K562 (cell line): ENCODE measurements around the gene HSDL1. TPM values are rescaled to one million over a fixed set of nuclear protein-coding genes. Genes with fewer than 3 reads are reported as not detected.
A peak's percentile ranks its signal among the peaks of the same experiment; 100 is the strongest.

Source experiments
- CCAR2 ChIP-seq: fragments of 200-400 bp; formaldehyde crosslinking; IDR thresholded peaks from 2 replicates; pipeline ENCODE4 v1.6.1; 2017; ENCODE audit warnings: mild to moderate bottlenecking, low read depth, low read length
- NONO ChIP-seq, 2 experiments: fragments of 200-400 bp in 1 of 2; fragments of 450-650 bp in 1 of 2; formaldehyde crosslinking in 1 of 2; IDR thresholded peaks; 2 replicates each; pipeline ENCODE4 v1.6.1; 2017; ENCODE audit warnings: low read depth in 2 of 2, mild to moderate bottlenecking in 2 of 2, moderate library complexity in 2 of 2, low read length in 1 of 2
- NR1H2 ChIP-seq: sonication (generic); formaldehyde crosslinking; IDR thresholded peaks from 2 replicates; pipeline ENCODE4 v1.4.0; 2020; ENCODE audit warnings: mild to moderate bottlenecking, missing genetic modification reagents
- RFX5 ChIP-seq: IDR thresholded peaks from 2 replicates; pipeline ENCODE4 v1.6.1; 2011; ENCODE audit warnings: low read depth, mild to moderate bottlenecking, improper control_type of control experiment, low read length
- RNF2 ChIP-seq: sonication (generic); IDR thresholded peaks from 2 replicates; pipeline ENCODE4 v1.6.1; 2016
- SIN3B ChIP-seq: fragments of 450-650 bp; IDR thresholded peaks from 2 replicates; pipeline ENCODE4 v1.6.1; 2017; ENCODE audit warnings: low read depth, mild to moderate bottlenecking, moderate library complexity
- SMC3 ChIP-seq: conservative IDR thresholded peaks from 2 replicates; pipeline ENCODE4 v1.6.1; 2011; ENCODE audit warnings: low read depth, low read length, improper control_type of control experiment; ENCODE audit not compliant: insufficient read depth
- TOE1 ChIP-seq, 2 experiments: fragments of 450-650 bp in 1 of 2; sonication (generic) in 1 of 2; formaldehyde crosslinking in 1 of 2; IDR thresholded peaks; 2 replicates each; pipeline versions ENCODE4 v1.7.1 to v1.8.0; 2016 to 2022; ENCODE audit warnings: borderline replicate concordance in 2 of 2, mild to moderate bottlenecking in 2 of 2, antibody characterized with exemption in 1 of 2, inconsistent platforms in 1 of 2, low read depth in 1 of 2, missing genetic modification reagents in 1 of 2, moderate library complexity in 1 of 2
- ZNF316 ChIP-seq: fragments of 450-650 bp; IDR thresholded peaks from 2 replicates; pipeline ENCODE4 v1.6.1; 2016
- polyA plus RNA-seq, 8 experiments: library from polyadenylated mRNA; depleted of rRNA in 4 of 8; stranded (reverse) in 5 of 8; unstranded in 3 of 8; fragments of >200 nt; fragmentation: Nextera tagmentation in 2 of 8; fragmentation: Illumina TruSeq in 1 of 8; extraction: Ambion mirVana in 2 of 8; extraction: Trizol in 1 of 8; gene quantifications; 2 replicates each; pipeline versions ENCODE4 v1.2.1 to v1.2.3, GENCODE V29; 2011 to 2014; ENCODE audit warnings: inconsistent platforms in 1 of 8, missing spikeins in 1 of 8
- total RNA-seq, 7 experiments: library from RNA; depleted of rRNA in 6 of 7; stranded (reverse); fragments of >200 nt in 6 of 7; fragmentation: Illumina TruSeq in 2 of 7; extraction: Trizol in 2 of 7; gene quantifications; 2 replicates each; pipeline versions ENCODE4 v1.2.1 to v1.2.3, GENCODE V29; 2011 to 2021; ENCODE audit warnings: low replicate concordance in 1 of 7
- TF ChIP-seq, protein P1 (sequence below): fragments of 200-600 bp; sonication (generic); IDR thresholded peaks from one replicate; pipeline ENCODE4 v1.6.1; 2012; ENCODE audit warnings: mild to moderate bottlenecking, low read depth, low read length, inconsistent platforms
- TF ChIP-seq, protein P2 (sequence below): fragments of 450-650 bp; IDR thresholded peaks from 2 replicates; pipeline ENCODE4 v1.6.1; 2017; ENCODE audit warnings: mild to moderate bottlenecking, moderate library complexity

HSDL1 gene
- total and polyA plus RNA-seq, 9 of the 15 experiments (the other 6 are each of a cell fraction or from before 2014, with no cell fraction given): 14.8 to 41.2 (median 27.7) TPM

DNA sequence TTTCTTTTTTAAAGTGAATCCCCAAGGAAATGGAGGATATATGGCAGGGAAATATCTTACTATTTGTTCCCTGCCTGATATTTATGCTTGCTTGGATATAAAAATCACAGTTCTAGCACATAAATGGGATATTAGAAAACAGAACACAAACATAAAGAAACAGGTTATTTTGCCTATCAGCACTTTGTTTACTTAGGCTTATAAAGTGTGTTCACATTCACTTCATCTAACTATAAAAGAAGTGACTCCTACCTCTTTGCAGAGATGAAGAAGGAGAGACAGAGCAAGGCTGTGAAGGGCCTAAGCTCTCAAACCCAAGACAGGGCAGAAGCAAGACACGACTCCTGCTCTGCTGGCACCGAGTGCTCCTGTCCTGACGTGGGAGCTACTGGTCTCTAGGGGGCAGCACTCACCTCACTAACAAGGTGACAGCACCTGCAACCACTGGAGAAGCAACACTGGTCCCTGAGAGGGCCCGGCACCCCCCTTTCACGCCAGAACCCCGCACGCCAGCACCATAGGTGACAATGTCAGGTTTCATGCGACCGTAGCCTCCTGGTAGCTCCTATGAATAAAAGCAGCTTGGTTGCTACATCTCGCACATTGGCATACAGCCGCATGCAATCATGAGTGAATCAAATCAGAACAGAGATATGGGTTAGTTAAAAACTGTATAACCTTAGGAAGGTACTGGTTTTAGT is 60.3 kb downstream of the HSDL1 start (continued):
- TF ChIP-seq, protein P1, sequence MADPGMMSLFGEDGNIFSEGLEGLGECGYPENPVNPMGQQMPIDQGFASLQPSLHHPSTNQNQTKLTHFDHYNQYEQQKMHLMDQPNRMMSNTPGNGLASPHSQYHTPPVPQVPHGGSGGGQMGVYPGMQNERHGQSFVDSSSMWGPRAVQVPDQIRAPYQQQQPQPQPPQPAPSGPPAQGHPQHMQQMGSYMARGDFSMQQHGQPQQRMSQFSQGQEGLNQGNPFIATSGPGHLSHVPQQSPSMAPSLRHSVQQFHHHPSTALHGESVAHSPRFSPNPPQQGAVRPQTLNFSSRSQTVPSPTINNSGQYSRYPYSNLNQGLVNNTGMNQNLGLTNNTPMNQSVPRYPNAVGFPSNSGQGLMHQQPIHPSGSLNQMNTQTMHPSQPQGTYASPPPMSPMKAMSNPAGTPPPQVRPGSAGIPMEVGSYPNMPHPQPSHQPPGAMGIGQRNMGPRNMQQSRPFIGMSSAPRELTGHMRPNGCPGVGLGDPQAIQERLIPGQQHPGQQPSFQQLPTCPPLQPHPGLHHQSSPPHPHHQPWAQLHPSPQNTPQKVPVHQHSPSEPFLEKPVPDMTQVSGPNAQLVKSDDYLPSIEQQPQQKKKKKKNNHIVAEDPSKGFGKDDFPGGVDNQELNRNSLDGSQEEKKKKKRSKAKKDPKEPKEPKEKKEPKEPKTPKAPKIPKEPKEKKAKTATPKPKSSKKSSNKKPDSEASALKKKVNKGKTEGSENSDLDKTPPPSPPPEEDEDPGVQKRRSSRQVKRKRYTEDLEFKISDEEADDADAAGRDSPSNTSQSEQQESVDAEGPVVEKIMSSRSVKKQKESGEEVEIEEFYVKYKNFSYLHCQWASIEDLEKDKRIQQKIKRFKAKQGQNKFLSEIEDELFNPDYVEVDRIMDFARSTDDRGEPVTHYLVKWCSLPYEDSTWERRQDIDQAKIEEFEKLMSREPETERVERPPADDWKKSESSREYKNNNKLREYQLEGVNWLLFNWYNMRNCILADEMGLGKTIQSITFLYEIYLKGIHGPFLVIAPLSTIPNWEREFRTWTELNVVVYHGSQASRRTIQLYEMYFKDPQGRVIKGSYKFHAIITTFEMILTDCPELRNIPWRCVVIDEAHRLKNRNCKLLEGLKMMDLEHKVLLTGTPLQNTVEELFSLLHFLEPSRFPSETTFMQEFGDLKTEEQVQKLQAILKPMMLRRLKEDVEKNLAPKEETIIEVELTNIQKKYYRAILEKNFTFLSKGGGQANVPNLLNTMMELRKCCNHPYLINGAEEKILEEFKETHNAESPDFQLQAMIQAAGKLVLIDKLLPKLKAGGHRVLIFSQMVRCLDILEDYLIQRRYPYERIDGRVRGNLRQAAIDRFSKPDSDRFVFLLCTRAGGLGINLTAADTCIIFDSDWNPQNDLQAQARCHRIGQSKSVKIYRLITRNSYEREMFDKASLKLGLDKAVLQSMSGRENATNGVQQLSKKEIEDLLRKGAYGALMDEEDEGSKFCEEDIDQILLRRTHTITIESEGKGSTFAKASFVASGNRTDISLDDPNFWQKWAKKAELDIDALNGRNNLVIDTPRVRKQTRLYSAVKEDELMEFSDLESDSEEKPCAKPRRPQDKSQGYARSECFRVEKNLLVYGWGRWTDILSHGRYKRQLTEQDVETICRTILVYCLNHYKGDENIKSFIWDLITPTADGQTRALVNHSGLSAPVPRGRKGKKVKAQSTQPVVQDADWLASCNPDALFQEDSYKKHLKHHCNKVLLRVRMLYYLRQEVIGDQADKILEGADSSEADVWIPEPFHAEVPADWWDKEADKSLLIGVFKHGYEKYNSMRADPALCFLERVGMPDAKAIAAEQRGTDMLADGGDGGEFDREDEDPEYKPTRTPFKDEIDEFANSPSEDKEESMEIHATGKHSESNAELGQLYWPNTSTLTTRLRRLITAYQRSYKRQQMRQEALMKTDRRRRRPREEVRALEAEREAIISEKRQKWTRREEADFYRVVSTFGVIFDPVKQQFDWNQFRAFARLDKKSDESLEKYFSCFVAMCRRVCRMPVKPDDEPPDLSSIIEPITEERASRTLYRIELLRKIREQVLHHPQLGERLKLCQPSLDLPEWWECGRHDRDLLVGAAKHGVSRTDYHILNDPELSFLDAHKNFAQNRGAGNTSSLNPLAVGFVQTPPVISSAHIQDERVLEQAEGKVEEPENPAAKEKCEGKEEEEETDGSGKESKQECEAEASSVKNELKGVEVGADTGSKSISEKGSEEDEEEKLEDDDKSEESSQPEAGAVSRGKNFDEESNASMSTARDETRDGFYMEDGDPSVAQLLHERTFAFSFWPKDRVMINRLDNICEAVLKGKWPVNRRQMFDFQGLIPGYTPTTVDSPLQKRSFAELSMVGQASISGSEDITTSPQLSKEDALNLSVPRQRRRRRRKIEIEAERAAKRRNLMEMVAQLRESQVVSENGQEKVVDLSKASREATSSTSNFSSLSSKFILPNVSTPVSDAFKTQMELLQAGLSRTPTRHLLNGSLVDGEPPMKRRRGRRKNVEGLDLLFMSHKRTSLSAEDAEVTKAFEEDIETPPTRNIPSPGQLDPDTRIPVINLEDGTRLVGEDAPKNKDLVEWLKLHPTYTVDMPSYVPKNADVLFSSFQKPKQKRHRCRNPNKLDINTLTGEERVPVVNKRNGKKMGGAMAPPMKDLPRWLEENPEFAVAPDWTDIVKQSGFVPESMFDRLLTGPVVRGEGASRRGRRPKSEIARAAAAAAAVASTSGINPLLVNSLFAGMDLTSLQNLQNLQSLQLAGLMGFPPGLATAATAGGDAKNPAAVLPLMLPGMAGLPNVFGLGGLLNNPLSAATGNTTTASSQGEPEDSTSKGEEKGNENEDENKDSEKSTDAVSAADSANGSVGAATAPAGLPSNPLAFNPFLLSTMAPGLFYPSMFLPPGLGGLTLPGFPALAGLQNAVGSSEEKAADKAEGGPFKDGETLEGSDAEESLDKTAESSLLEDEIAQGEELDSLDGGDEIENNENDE: no peak
- TF ChIP-seq CCAR2: no peak
- TF ChIP-seq TOE1 (IDR thresholded peaks at IDR 0.05; ENCODE audit: borderline replicate concordance): no peak
- no peak for TF ChIP-seq TOE1 (CRISPR knock-in tag; IDR thresholded peaks at IDR 0.05; ENCODE audit: borderline replicate concordance, low read depth)
- no peak for TF ChIP-seq NONO (IDR thresholded peaks at IDR 0.05; ENCODE audit: low read depth in 2 of 2, low read length in 1 of 2)
- TF ChIP-seq SMC3: peak; percentile 68
- TF ChIP-seq NR1H2 (CRISPR knock-in tag): 0 out of 2 replicates have a peak, but pooled peaks have one; percentile 20
- TF ChIP-seq RNF2: no peak
- TF ChIP-seq RFX5: no peak
- TF ChIP-seq ZNF316: peak; percentile 74
- TF ChIP-seq SIN3B: no peak
- TF ChIP-seq, protein P2, sequence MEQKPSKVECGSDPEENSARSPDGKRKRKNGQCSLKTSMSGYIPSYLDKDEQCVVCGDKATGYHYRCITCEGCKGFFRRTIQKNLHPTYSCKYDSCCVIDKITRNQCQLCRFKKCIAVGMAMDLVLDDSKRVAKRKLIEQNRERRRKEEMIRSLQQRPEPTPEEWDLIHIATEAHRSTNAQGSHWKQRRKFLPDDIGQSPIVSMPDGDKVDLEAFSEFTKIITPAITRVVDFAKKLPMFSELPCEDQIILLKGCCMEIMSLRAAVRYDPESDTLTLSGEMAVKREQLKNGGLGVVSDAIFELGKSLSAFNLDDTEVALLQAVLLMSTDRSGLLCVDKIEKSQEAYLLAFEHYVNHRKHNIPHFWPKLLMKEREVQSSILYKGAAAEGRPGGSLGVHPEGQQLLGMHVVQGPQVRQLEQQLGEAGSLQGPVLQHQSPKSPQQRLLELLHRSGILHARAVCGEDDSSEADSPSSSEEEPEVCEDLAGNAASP: no peak
